K562 (cell line): Measurements from ENCODE around the gene SMIM13. TPM values are rescaled to one million over a fixed set of nuclear protein-coding genes. Genes with fewer than 3 reads are reported as not detected.
A peak's percentile ranks its signal among the peaks of the same experiment; 100 is the strongest.

Experiments used
- JUND ChIP-seq, 2 experiments: IDR thresholded peaks; 2 replicates in 1 of 2; 3 replicates in 1 of 2; pipeline ENCODE4 v1.6.1; 2011; ENCODE audit warnings: borderline replicate concordance in 2 of 2, low read depth in 2 of 2, low read length in 2 of 2, improper control_type of control experiment in 1 of 2, missing biosample characterization in 1 of 2, missing genetic modification characterization in 1 of 2, missing genetic modification reagents in 1 of 2
- LARP7 ChIP-seq: fragments of 450-650 bp; IDR thresholded peaks from 2 replicates; pipeline ENCODE4 v1.6.1; 2016
- RCOR1 ChIP-seq, 2 experiments: IDR thresholded peaks; 2 replicates each; pipeline ENCODE4 v1.6.1; 2012; ENCODE audit warnings: low read depth in 2 of 2, low read length in 2 of 2, borderline replicate concordance in 1 of 2, improper control_type of control experiment in 1 of 2
- polyA plus RNA-seq, 8 experiments: library from polyadenylated mRNA; depleted of rRNA in 4 of 8; stranded (reverse) in 5 of 8; unstranded in 3 of 8; fragments of >200 nt; fragmentation: Nextera tagmentation in 2 of 8; fragmentation: Illumina TruSeq in 1 of 8; extraction: Ambion mirVana in 2 of 8; extraction: Trizol in 1 of 8; gene quantifications; 2 replicates each; pipeline versions ENCODE4 v1.2.1 to v1.2.3, GENCODE V29; 2011 to 2014; ENCODE audit warnings: inconsistent platforms in 1 of 8, missing spikeins in 1 of 8
- total RNA-seq, 7 experiments: library from RNA; depleted of rRNA in 6 of 7; stranded (reverse); fragments of >200 nt in 6 of 7; fragmentation: Illumina TruSeq in 2 of 7; extraction: Trizol in 2 of 7; gene quantifications; 2 replicates each; pipeline versions ENCODE4 v1.2.1 to v1.2.3, GENCODE V29; 2011 to 2021; ENCODE audit warnings: low replicate concordance in 1 of 7
- TF ChIP-seq, protein P1 (sequence below): fragments of 200-800 bp; sonication (Bioruptor generic); IDR thresholded peaks from 2 replicates; pipeline ENCODE4 v1.6.1; 2016; ENCODE audit warnings: missing genetic modification characterization, missing compliant biosample characterization
- TF ChIP-seq, protein P2 (sequence below), 2 experiments: IDR thresholded peaks in 1 of 2; conservative IDR thresholded peaks in 1 of 2; 2 replicates each; pipeline ENCODE4 v1.6.1; 2016; ENCODE audit warnings: low read depth in 2 of 2, mild to moderate bottlenecking in 1 of 2, missing compliant biosample characterization in 1 of 2, missing genetic modification characterization in 1 of 2, moderate library complexity in 1 of 2

SMIM13 gene
- total and polyA plus RNA-seq, 9 of the 15 experiments (the other 6 are each of a cell fraction or from before 2014, with no cell fraction given) = 5.5 to 24.8 (median 11.7) TPM

DNA sequence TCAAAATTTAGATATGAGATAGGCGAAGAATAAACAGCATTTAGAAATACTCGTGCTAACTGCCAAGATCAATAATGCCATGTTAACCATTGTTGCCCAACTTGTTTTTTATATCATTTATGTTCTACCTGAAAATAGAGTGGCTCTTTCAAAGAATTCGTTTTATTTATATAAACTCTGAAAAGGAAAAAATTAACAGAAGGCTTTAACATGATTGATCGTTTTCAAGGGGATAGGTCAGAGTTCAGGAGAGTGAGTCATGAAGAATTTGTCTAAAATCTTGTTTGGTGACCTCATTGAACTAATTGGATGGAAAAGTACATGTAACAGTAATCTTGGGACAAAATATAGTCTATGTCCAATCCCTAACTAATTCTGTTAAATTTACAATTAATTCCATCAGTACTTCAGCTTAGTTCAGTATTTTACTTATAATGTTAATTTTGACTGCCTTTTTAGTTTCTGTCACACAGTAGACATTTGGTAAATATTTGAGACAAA is 38.5 kb upstream of the SMIM13 start (continued):
- TF ChIP-seq, protein P1, sequence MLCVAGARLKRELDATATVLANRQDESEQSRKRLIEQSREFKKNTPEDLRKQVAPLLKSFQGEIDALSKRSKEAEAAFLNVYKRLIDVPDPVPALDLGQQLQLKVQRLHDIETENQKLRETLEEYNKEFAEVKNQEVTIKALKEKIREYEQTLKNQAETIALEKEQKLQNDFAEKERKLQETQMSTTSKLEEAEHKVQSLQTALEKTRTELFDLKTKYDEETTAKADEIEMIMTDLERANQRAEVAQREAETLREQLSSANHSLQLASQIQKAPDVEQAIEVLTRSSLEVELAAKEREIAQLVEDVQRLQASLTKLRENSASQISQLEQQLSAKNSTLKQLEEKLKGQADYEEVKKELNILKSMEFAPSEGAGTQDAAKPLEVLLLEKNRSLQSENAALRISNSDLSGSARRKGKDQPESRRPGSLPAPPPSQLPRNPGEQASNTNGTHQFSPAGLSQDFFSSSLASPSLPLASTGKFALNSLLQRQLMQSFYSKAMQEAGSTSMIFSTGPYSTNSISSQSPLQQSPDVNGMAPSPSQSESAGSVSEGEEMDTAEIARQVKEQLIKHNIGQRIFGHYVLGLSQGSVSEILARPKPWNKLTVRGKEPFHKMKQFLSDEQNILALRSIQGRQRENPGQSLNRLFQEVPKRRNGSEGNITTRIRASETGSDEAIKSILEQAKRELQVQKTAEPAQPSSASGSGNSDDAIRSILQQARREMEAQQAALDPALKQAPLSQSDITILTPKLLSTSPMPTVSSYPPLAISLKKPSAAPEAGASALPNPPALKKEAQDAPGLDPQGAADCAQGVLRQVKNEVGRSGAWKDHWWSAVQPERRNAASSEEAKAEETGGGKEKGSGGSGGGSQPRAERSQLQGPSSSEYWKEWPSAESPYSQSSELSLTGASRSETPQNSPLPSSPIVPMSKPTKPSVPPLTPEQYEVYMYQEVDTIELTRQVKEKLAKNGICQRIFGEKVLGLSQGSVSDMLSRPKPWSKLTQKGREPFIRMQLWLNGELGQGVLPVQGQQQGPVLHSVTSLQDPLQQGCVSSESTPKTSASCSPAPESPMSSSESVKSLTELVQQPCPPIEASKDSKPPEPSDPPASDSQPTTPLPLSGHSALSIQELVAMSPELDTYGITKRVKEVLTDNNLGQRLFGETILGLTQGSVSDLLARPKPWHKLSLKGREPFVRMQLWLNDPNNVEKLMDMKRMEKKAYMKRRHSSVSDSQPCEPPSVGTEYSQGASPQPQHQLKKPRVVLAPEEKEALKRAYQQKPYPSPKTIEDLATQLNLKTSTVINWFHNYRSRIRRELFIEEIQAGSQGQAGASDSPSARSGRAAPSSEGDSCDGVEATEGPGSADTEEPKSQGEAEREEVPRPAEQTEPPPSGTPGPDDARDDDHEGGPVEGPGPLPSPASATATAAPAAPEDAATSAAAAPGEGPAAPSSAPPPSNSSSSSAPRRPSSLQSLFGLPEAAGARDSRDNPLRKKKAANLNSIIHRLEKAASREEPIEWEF (CRISPR knock-in tag) = no peak
- TF ChIP-seq JUND (IDR thresholded peaks at IDR 0.05; ENCODE audit: borderline replicate concordance, low read depth, low read length) (peak; percentile 45; the same call in 1 of the 2 replicates), JUND (tag; IDR thresholded peaks at IDR 0.05; ENCODE audit: borderline replicate concordance, low read depth, low read length) (0 out of 3 replicates have a peak, but pooled peaks have one; percentile 62), LARP7 (no peak), RCOR1 (IDR thresholded peaks at IDR 0.05; ENCODE audit: borderline replicate concordance in 1 of 2, low read depth in 2 of 2, low read length in 2 of 2) (no peak)
- TF ChIP-seq, protein P2, sequence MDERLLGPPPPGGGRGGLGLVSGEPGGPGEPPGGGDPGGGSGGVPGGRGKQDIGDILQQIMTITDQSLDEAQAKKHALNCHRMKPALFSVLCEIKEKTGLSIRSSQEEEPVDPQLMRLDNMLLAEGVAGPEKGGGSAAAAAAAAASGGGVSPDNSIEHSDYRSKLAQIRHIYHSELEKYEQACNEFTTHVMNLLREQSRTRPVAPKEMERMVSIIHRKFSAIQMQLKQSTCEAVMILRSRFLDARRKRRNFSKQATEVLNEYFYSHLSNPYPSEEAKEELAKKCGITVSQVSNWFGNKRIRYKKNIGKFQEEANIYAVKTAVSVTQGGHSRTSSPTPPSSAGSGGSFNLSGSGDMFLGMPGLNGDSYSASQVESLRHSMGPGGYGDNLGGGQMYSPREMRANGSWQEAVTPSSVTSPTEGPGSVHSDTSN (CRISPR knock-in tag; IDR thresholded peaks at IDR 0.05; ENCODE audit: low read depth) = no peak
- TF ChIP-seq, protein P2 (tag; conservative IDR thresholded peaks at IDR 0.05; ENCODE audit: low read depth) = 0 out of 2 replicates have a peak, but pooled peaks have one; percentile 41
